Thyroid gland (tissue), 4 donors: ENCODE data around the gene PSPN.

Experiments used
- POLR2A ChIP-seq, 2 donors: fragments of 450-650 bp; IDR thresholded peaks; one replicate each; pipeline ENCODE4 v1.6.1; 2017; ENCODE audit warnings: antibody characterized with exemption in 2 of 2, mild to moderate bottlenecking in 2 of 2, moderate library complexity in 1 of 2
- TF ChIP-seq, protein P1 (sequence below), 6 experiments: fragments of 200-600 bp in 3 of 6; fragments of 450-650 bp in 3 of 6; sonication (generic) in 3 of 6; IDR thresholded peaks; one replicate each; pipeline ENCODE4 v1.5.1; 2016 to 2019; ENCODE audit warnings: antibody characterized with exemption in 6 of 6, mild to moderate bottlenecking in 2 of 6, inconsistent platforms in 1 of 6, moderate library complexity in 1 of 6

- TF ChIP-seq POLR2A (IDR thresholded peaks at IDR 0.05), result no peak
- TF ChIP-seq, protein P1, sequence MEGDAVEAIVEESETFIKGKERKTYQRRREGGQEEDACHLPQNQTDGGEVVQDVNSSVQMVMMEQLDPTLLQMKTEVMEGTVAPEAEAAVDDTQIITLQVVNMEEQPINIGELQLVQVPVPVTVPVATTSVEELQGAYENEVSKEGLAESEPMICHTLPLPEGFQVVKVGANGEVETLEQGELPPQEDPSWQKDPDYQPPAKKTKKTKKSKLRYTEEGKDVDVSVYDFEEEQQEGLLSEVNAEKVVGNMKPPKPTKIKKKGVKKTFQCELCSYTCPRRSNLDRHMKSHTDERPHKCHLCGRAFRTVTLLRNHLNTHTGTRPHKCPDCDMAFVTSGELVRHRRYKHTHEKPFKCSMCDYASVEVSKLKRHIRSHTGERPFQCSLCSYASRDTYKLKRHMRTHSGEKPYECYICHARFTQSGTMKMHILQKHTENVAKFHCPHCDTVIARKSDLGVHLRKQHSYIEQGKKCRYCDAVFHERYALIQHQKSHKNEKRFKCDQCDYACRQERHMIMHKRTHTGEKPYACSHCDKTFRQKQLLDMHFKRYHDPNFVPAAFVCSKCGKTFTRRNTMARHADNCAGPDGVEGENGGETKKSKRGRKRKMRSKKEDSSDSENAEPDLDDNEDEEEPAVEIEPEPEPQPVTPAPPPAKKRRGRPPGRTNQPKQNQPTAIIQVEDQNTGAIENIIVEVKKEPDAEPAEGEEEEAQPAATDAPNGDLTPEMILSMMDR (IDR thresholded peaks at IDR 0.05), result no peak
Observed at GRCh38 chr19:6413291-6413690, 37.6 kb upstream of the PSPN start.
